GM12873 (cell line): Measurements from ENCODE around the gene BMPER.

Experiments
- TF ChIP-seq, protein P1 (sequence below): IDR thresholded peaks from 2 replicates; pipeline ENCODE4 v1.5.1; 2012; ENCODE audit warnings: low read depth, mild to moderate bottlenecking, moderate library complexity, low read length, control low read depth; ENCODE audit not compliant: insufficient read depth; ENCODE audit errors: missing control alignments

The BMPER gene

GRCh38 chr7:34016876-34017275 is 111.5 kb downstream of the BMPER start:
- TF ChIP-seq, protein P1, sequence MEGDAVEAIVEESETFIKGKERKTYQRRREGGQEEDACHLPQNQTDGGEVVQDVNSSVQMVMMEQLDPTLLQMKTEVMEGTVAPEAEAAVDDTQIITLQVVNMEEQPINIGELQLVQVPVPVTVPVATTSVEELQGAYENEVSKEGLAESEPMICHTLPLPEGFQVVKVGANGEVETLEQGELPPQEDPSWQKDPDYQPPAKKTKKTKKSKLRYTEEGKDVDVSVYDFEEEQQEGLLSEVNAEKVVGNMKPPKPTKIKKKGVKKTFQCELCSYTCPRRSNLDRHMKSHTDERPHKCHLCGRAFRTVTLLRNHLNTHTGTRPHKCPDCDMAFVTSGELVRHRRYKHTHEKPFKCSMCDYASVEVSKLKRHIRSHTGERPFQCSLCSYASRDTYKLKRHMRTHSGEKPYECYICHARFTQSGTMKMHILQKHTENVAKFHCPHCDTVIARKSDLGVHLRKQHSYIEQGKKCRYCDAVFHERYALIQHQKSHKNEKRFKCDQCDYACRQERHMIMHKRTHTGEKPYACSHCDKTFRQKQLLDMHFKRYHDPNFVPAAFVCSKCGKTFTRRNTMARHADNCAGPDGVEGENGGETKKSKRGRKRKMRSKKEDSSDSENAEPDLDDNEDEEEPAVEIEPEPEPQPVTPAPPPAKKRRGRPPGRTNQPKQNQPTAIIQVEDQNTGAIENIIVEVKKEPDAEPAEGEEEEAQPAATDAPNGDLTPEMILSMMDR = no peak

- TF ChIP-seq, protein P1 = no peak
Observed at GRCh38 chr7:34019301-34019790, 114.0 kb downstream of the BMPER start.

DNA sequence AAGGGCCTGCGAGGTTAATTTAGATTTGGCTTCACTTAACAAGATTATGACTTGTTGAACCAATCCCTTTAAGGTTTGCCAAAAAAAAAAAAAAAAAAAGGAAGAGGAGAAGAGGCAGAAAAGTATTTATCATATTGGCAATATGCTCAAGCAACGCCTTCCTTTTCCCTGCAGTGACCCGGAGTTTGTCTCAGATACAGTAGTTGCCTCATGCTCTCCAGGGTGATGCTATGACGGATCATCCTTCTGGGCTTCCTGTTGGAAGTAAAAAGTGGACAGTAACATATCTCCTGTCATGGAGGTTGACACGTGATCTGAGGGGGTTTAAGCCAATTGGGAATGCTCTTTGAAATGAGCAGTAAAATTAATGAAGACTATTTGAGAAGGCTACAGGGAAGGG is 117.3 kb downstream of the BMPER start:
- TF ChIP-seq, protein P1 = no peak

DNA sequence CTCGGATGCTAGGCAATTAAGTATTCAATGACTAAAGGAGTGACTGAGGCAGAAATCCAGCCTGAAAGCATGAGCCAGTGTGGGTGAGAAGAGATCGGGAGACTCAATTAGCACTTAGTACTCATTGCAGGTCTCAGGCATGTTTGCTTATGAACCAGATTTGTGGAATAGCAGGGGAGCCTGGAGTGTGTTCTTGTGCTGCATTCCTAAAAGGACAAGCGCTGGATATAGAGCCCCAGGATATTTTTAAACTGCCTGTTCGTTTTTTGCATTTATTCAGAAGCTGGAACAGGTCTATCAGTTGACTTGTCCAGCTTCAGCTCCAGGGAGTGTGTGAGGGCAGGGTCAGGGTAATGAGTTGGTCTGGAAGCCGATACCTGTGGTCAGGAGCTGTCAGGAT is 120.3 kb downstream of the BMPER start:
- TF ChIP-seq, protein P1 = no peak

GRCh38 chr7:34026481-34027190 is 121.3 kb downstream of the BMPER start:
- TF ChIP-seq, protein P1 = no peak

DNA sequence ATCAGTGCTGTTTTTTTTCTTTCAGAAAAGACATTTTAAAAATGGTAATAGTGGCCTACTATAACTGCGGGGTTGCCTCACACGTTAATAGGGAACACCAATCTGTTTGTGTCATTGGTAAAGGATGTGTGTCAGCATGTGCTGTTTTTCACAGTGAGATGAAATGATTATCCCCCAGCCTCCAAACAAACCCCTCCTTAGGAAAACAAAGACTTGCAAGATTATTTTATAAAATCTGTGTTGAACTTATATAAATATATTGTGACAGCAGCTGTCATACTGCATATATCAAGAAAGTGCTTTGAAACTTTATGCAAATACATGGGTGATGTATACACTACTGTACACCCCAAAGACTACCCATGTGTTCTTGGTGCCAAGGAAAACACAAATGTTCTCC is 125.8 kb downstream of the BMPER start:
- TF ChIP-seq, protein P1 = no peak

GRCh38 chr7:34034728-34035127 is 129.4 kb downstream of the BMPER start:
- TF ChIP-seq, protein P1 = no peak
